GM12891 (cell line): ENCODE measurements around the gene PNLIPRP1.

Experiments used
- POLR2AphosphoS5 ChIP-seq: IDR thresholded peaks from 2 replicates; pipeline ENCODE4 v1.6.1; 2011; ENCODE audit warnings: low read depth, low read length, control low read depth
- TAF1 ChIP-seq: IDR thresholded peaks from 2 replicates; pipeline ENCODE4 v1.6.1; 2011; ENCODE audit warnings: low read depth, low read length, control low read depth

- TF ChIP-seq TAF1 (no peak), POLR2AphosphoS5 (no peak)
Measured at GRCh38 chr10:116545122-116545521, 45.6 kb upstream of the PNLIPRP1 start.
